HepG2 (cell line): ENCODE results near the gene ZDHHC18. TPM values are rescaled to one million over a fixed set of nuclear protein-coding genes. Genes with fewer than 3 reads are reported as not detected.

Source experiments
- ATF1 ChIP-seq: IDR thresholded peaks from 2 replicates; pipeline ENCODE4 v1.6.1; 2016; ENCODE audit warnings: mild to moderate bottlenecking, control low read depth
- CHCHD3 ChIP-seq: sonication (generic); formaldehyde crosslinking; IDR thresholded peaks from 2 replicates; pipeline ENCODE4 v1.8.0; 2022; ENCODE audit warnings: mild to moderate bottlenecking, missing genetic modification reagents, moderate library complexity
- HNRNPUL1 ChIP-seq: fragments of 200-400 bp; formaldehyde crosslinking; IDR thresholded peaks from 2 replicates; pipeline ENCODE4 v1.6.1; 2017; ENCODE audit warnings: low read depth, mild to moderate bottlenecking, low read length, moderate library complexity
- NR2F2 ChIP-seq: IDR thresholded peaks from 2 replicates; pipeline ENCODE4 v1.6.1; 2012; ENCODE audit warnings: low read depth, inconsistent platforms, borderline replicate concordance
- RNF219 ChIP-seq: sonication (generic); formaldehyde crosslinking; IDR thresholded peaks from 2 replicates; pipeline ENCODE4 v1.5.0; 2020; ENCODE audit warnings: mild to moderate bottlenecking, missing genetic modification reagents
- TP53 ChIP-seq: sonication (generic); formaldehyde crosslinking; conservative IDR thresholded peaks from 2 replicates; pipeline ENCODE4 v1.4.0; 2020; ENCODE audit warnings: missing genetic modification reagents
- ZBTB33 ChIP-seq: sonication (generic); formaldehyde crosslinking; IDR thresholded peaks from 2 replicates; pipeline ENCODE4 v1.4.0; 2020; ENCODE audit warnings: missing genetic modification reagents
- ZBTB37 ChIP-seq: sonication (generic); formaldehyde crosslinking; IDR thresholded peaks from 2 replicates; pipeline ENCODE4 v1.4.0; 2020; ENCODE audit warnings: mild to moderate bottlenecking, missing genetic modification reagents
- ZBTB4 ChIP-seq: sonication (generic); formaldehyde crosslinking; IDR thresholded peaks from 2 replicates; pipeline ENCODE4 v1.4.0; 2020; ENCODE audit warnings: missing genetic modification reagents, mild to moderate bottlenecking, borderline replicate concordance
- ZNF318 ChIP-seq: sonication (generic); formaldehyde crosslinking; IDR thresholded peaks from 2 replicates; pipeline ENCODE4 v1.4.0; 2020; ENCODE audit warnings: mild to moderate bottlenecking, missing genetic modification reagents
- polyA plus RNA-seq, 8 experiments: library from polyadenylated mRNA; depleted of rRNA in 3 of 8; stranded (reverse) in 7 of 8; unstranded in 1 of 8; fragments of >200 nt; fragmentation: Illumina TruSeq in 4 of 8; extraction: Trizol in 4 of 8; gene quantifications; 2 replicates each; pipeline versions ENCODE4 v1.2.1 to v1.2.3, GENCODE V29; 2011 to 2016; ENCODE audit warnings: low read depth in 4 of 8, missing spikeins in 1 of 8, mixed read lengths in 1 of 8; ENCODE audit not compliant: insufficient read depth in 1 of 8
- total RNA-seq, 5 experiments: library from RNA; depleted of rRNA; stranded (reverse); fragments of >200 nt; fragmentation: Illumina TruSeq; extraction: Trizol; gene quantifications; 2 replicates each; pipeline ENCODE4 v1.2.3, GENCODE V29; 2016; ENCODE audit warnings: low read depth in 1 of 5

Gene ZDHHC18
- total and polyA plus RNA-seq, 2 of the 13 experiments (the other 11 are each of a cell fraction or from before 2014, with no cell fraction given), result 13.2 to 35.3 TPM

GRCh38 chr1:26862781-26863684 lies 36.5 kb downstream of the ZDHHC18 start, which contains the start of gene SFN (continued):
- TF ChIP-seq ZNF318 (CRISPR knock-in tag) (no peak), CHCHD3 (CRISPR knock-in tag) (no peak), HNRNPUL1 (no peak), ZBTB37 (CRISPR knock-in tag) (no peak), ZBTB33 (no peak), RNF219 (CRISPR knock-in tag) (no peak), ZBTB4 (CRISPR knock-in tag) (no peak), ATF1 (CRISPR knock-in tag) (no peak), TP53 (no peak), NR2F2 (no peak)
